Epithelial cell of prostate (primary cell): ENCODE results near the gene TLK2.
A peak's percentile ranks its signal among the peaks of the same experiment; 100 is the strongest.

Source experiments
- DNase-seq: peaks from one replicate; pipeline ENCODE4 v3.0.0-alpha.2; 2011; ENCODE audit warnings: low read depth, low spot score
- H3K27ac ChIP-seq: fragments of 450-650 bp; 2 replicates; pipeline ENCODE4 v1.5.1; 2017; ENCODE audit warnings: mild to moderate bottlenecking

Gene TLK2

DNA sequence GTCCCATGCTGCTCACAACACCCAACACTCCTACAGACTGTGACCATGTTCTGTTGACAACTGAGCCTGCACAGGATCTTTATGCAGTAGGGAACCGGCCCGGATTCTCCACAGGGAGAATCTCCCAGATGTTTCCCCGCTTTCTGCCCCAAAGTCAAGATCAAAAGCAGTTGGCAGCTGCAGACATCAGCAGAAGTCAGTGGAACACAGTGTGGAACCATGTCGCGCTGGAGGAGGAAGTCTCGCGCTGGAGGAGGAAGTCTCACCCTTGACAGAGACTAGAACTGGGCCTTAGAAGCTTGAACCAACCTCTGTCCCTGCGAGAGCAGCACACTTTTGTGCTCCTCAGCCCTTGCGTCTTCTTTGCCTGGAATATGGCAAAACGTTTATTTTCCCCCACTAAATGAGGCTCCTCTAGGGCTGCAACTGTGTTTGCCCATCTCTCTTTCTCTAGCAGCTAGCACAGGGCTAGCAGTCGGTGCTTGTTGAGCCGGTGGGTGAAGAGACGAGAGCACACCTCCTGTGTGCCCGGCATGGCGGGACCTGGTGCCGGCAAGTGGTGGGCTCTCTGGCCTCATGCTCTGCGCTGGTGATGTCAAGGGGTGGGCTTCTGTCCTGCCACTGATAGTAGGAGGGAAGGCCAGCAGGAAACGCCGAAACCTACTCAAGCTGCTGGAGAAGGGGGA, 146.7 kb downstream of the TLK2 start:
- H3K27ac ChIP-seq = no peak overlapping the region
- DNase-seq = no peak

GRCh38 chr17:62625870-62626200, 147.2 kb downstream of the TLK2 start:
- no peak for DNase-seq
- H3K27ac ChIP-seq = no peak overlapping the region

GRCh38 chr17:62626719-62627218, 148.1 kb downstream of the TLK2 start:
- H3K27ac ChIP-seq = peak overlapping the region; percentile 40
- DNase-seq = no peak

DNA sequence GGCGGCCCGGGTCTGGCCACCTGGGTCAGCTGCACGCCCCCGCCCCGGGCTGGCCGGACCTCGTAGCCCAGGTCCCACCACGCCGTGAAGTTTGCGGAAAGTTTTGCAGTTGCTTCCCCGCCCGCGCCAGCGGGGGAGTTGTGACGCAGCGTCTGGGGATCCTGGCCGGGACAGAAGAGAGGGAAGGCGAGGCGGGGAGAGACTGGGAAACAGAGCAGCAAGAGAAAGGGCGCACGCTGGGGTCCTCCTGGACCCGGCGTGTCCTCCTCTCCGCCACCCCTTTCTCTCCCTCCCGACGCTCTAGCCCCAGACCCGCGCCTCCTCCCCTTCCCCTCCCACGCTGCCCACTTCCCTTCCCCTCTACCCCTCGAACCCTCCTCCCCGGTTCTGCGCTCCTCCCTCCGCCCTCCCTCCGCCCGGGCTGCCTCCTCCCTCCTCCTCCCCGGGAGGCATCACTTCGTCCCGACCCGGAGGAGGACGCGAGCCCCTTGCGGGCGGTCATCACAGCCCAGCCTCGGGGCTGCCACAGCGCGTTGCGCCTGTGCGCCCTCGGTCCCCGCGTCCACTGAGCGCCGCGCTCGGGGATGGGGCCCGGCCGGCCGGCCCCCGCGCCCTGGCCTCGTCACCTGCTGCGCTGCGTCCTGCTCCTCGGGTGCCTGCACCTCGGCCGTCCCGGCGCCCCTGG, 148.7 kb downstream of the TLK2 start, which contains the start of gene MRC2:
MRC2 (plus strand) TSS at position 452 of the 685 bp plus-strand sequence; CDS start at position 585, 133 bp downstream.
- no peak for DNase-seq
- H3K27ac ChIP-seq = peak within 1 kb of the TSS; percentile 40

- peak overlapping the region; percentile 40 for H3K27ac ChIP-seq
- DNase-seq = no peak
Measured at GRCh38 chr17:62627904-62628633, 149.4 kb downstream of the TLK2 start.

- peak overlapping the region; percentile 40 for H3K27ac ChIP-seq
- DNase-seq = no peak
Measured at GRCh38 chr17:62628831-62629555, 150.4 kb downstream of the TLK2 start.

- no peak for DNase-seq
- H3K27ac ChIP-seq = no peak overlapping the region
Measured at GRCh38 chr17:62629556-62630364, 151.1 kb downstream of the TLK2 start.

- DNase-seq = no peak
- no peak overlapping the region for H3K27ac ChIP-seq
Measured at GRCh38 chr17:62630365-62631085, 151.9 kb downstream of the TLK2 start.

DNA sequence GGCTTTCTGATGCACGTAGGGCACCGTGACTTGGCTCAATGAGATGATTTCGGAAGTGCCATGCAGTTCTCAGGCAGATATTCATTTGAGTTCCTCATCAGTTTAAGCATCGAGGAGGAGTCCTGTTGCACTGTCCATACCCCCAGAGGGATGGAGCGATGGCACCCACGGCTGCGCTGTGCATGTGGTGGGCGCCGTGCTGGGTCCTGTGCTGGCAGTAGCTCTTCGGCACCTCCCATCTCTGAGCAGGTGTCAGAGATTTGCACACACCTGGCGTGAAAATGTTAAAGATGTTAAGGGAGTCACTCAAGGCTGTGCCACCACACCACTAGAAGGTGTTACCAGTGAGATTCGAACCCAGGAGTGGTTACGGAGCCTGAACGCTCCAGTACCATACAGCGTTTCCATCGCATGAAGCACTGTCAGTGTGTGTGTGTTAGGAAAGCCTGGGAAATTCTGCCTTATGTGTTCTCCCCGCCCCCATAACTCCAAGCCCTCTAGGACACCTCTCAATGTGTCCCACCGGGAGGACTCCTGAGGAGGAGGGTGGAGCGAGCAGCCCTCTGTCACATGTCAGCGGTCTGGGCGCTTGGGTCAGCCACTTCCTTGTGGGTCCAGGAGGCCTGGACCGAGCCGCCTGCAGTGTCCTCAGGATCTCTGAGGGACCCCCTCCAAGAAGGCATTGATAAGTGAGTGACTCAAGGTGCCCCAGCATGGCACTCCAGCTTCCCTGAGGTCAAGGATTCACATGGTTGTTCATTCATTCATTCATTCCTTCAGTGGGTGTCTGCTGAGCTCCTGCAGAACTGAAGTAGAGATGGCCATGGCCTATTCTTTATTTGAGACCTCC, 152.7 kb downstream of the TLK2 start:
- no peak overlapping the region for H3K27ac ChIP-seq
- no peak for DNase-seq

GRCh38 chr17:62631936-62632924, 153.6 kb downstream of the TLK2 start:
- DNase-seq = no peak
- H3K27ac ChIP-seq = no peak overlapping the region

DNA sequence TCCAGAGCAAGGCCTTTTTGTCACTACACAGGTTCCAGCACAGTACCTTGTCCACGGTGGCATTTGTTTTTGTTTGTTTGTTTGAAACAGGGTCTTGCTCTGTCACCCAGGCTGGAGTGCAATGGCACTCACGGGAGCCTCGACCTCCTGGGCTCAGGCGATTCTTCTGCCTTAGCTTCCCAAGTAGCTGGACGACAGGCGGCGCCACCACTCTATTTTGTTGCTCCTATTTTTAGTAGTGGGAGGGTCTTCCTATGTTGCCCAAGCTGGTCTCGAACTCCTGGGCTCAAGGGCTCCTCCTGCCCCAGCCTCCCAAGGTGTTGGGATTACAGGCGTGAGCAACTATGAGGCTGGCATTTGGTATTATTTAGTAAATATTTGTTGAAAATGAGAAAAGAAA, 159.2 kb downstream of the TLK2 start:
- no peak overlapping the region for H3K27ac ChIP-seq
- no peak for DNase-seq

DNA sequence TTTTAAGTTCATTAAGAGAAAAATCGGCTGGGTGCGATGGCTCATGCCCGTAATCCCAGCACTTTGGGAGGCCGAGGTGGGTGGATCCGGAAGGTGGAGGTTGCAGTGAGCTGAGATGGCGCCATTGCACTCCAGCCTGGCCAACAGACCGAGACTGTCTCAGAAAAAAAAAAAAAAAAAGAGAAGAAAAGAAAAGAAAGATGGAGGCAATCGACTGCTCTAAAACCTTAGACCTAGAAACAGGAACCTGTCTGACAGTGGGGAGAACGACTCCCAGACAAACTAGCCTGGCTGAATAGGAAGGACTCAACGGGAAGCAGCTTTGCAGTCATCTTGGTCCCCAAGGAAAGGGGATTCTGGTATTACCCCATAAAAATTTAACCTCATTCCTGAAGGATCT, 162.5 kb downstream of the TLK2 start:
- H3K27ac ChIP-seq = no peak overlapping the region
- no peak for DNase-seq

DNA sequence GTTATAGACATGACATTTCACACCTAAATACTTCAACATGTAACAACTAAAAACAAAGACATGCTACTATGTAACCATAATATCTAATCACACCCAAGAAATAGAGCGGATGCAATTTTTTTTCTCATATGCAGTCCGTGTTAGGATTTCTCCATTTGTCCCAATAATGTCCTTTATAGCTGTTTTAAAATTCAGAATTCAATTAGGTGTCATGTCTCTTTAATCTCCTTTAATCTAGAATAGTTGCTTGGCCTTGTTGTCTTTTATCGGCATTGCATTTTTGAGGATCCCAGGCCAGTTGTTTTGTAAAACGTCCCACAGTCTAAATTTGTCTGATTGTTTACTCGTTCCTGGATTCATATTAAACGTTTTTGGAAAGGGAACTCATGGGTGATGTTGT, 163.3 kb downstream of the TLK2 start:
- no peak overlapping the region for H3K27ac ChIP-seq

DNA sequence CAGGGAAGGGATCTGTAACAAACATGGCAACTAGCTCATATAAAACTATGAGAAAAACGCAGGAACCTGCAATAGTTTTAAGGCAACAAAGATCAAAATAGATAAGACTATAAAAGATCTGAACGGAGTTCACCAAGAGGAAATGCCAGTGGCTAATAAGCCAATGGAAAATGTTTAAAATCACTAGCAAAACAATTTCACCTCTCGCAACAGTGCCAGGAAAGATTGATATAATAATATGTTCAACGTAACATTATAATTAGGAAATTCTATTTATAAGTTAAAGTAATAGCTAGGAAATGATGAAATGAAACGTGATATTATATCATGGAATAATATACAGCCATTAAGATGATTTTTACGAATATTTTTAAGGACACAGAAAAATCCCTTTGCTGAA, 164.9 kb downstream of the TLK2 start:
- no peak overlapping the region for H3K27ac ChIP-seq
- no peak for DNase-seq

More for the DNA sequence above, 163.3 kb downstream of the TLK2 start:
- DNase-seq = no peak

DNA sequence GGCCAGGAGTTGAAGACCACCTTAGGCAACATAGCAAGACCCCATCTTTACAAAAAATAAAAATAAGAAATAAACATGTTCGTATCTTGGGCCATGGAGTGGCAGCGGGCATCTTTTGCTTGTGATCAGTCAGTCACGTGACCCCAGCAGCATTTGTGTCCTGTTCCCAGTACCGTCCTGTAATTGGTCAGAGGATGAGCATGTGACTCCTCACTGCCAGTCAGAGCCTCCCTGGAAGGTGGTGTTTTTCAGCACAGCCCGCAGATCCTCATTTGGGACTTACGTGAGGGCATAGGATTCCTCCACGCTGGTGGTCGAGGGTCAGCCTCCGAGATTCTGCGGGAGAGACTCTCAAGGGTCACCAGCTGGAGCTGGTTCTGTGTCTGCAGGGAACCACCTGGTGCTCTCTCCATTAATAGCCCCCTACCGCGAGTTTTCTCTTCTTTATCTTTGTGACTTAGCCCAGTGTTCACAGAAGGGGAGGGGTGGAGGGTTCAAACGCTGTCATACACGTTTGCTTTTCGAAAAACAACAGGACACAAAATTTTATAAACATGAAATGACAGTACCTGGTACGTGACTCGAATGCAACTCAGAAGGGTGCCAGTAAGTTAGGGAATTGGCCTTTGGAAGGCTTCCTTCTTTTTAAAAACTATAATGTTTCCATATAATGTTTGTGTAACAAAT, 166.0 kb downstream of the TLK2 start:
- no peak for DNase-seq
- H3K27ac ChIP-seq = no peak overlapping the region

- no peak for DNase-seq
- H3K27ac ChIP-seq = no peak overlapping the region
Measured at GRCh38 chr17:62648251-62648955, 169.8 kb downstream of the TLK2 start.
